Parathyroid adenoma (tissue), 2 donors: ENCODE data around the gene CLEC4M.

Experiments used
- H2AFZ ChIP-seq: fragments of 300-600 bp; sonication (generic); one replicate; pipeline ENCODE4 v1.7.0; 2017; ENCODE audit warnings: antibody characterized with exemption, mild to moderate bottlenecking
- H3K27ac ChIP-seq: fragments of 300-600 bp; sonication (generic); one replicate; pipeline ENCODE4 v1.7.0; 2017
- H3K27me3 ChIP-seq: fragments of 300-600 bp; sonication (generic); one replicate; pipeline ENCODE4 v1.7.0; 2017; ENCODE audit warnings: low read length; ENCODE audit not compliant: control insufficient read depth, insufficient read depth
- H3K36me3 ChIP-seq: fragments of 300-600 bp; sonication (generic); one replicate; pipeline ENCODE4 v1.7.0; 2017; ENCODE audit warnings: low read length; ENCODE audit not compliant: control insufficient read depth, insufficient read depth
- H3K4me1 ChIP-seq: fragments of 300-600 bp; sonication (generic); one replicate; pipeline ENCODE4 v1.7.0; 2017; ENCODE audit warnings: control low read depth
- H3K4me2 ChIP-seq: fragments of 300-600 bp; sonication (generic); one replicate; pipeline ENCODE4 v1.7.0; 2017; ENCODE audit warnings: low read length
- H3K4me3 ChIP-seq: fragments of 300-600 bp; sonication (generic); one replicate; pipeline ENCODE4 v1.7.0; 2017; ENCODE audit warnings: low read depth, low read length
- H3K79me2 ChIP-seq: fragments of 300-600 bp; sonication (generic); one replicate; pipeline ENCODE4 v1.7.0; 2017; ENCODE audit warnings: control low read depth
- H3K9ac ChIP-seq: fragments of 300-600 bp; sonication (generic); one replicate; pipeline ENCODE4 v1.7.0; 2017; ENCODE audit warnings: mild to moderate bottlenecking
- H3K9me3 ChIP-seq: fragments of 300-600 bp; sonication (generic); one replicate; pipeline ENCODE4 v1.7.0; 2017; ENCODE audit warnings: low read length; ENCODE audit not compliant: control insufficient read depth
- TF ChIP-seq, protein P1 (sequence below): fragments of 300-600 bp; sonication (generic); IDR thresholded peaks from one replicate; pipeline ENCODE4 v1.7.0; 2017; ENCODE audit warnings: antibody characterized with exemption, mild to moderate bottlenecking
- donor health status: primary hyperparathyroidism.

CLEC4M gene

DNA sequence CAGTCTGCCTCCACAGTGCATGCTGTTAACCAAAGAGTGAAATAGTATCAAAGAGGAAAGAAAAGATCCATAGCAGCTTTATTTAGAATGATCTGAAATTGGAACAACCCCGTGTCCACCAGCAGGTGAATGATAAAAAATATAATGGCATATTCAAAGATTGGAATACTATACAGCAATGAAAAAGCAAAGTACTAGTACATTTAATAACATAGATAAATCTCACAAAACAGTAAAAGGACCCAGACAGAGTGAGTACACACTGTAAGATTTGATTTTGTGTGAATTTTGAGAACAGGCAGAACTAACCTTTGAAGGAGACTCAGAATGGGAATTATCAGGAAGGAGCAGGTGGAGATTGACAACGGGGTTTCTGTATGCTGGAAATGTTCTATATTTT, 14.9 kb upstream of the CLEC4M start:
- H3K9me3 ChIP-seq = no peaks in the 10 kb centered on the region
- H3K27me3 ChIP-seq = no peaks in the 10 kb centered on the region
- no peak overlapping the region for H3K9ac ChIP-seq
- no peaks in the 10 kb centered on the region for H3K36me3 ChIP-seq
- no peaks in the 10 kb centered on the region for H3K79me2 ChIP-seq
- no peak overlapping the region for H3K4me3 ChIP-seq
- no peak overlapping the region for H3K4me2 ChIP-seq
- no peaks in the 10 kb centered on the region for H3K4me1 ChIP-seq
- H3K27ac ChIP-seq = no peak overlapping the region
- TF ChIP-seq, protein P1, sequence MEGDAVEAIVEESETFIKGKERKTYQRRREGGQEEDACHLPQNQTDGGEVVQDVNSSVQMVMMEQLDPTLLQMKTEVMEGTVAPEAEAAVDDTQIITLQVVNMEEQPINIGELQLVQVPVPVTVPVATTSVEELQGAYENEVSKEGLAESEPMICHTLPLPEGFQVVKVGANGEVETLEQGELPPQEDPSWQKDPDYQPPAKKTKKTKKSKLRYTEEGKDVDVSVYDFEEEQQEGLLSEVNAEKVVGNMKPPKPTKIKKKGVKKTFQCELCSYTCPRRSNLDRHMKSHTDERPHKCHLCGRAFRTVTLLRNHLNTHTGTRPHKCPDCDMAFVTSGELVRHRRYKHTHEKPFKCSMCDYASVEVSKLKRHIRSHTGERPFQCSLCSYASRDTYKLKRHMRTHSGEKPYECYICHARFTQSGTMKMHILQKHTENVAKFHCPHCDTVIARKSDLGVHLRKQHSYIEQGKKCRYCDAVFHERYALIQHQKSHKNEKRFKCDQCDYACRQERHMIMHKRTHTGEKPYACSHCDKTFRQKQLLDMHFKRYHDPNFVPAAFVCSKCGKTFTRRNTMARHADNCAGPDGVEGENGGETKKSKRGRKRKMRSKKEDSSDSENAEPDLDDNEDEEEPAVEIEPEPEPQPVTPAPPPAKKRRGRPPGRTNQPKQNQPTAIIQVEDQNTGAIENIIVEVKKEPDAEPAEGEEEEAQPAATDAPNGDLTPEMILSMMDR = no peak
- H2AFZ ChIP-seq = no peak overlapping the region

GRCh38 chr19:7748756-7749155, 14.3 kb upstream of the CLEC4M start:
- TF ChIP-seq, protein P1 = peak; percentile 39
- H2AFZ ChIP-seq = no peak overlapping the region
- H3K9ac ChIP-seq = no peak overlapping the region
- no peak overlapping the region for H3K27ac ChIP-seq
- H3K79me2 ChIP-seq = no peaks in the 10 kb centered on the region
- no peak overlapping the region for H3K4me3 ChIP-seq
- H3K4me2 ChIP-seq = no peak overlapping the region
- no peaks in the 10 kb centered on the region for H3K36me3 ChIP-seq
- H3K9me3 ChIP-seq = no peaks in the 10 kb centered on the region
- no peaks in the 10 kb centered on the region for H3K27me3 ChIP-seq
- H3K4me1 ChIP-seq = no peaks in the 10 kb centered on the region

- Histone ChIP-seq H2AFZ (no peak overlapping the region), H3K36me3 (no peaks in the 10 kb centered on the region), H3K79me2 (no peaks in the 10 kb centered on the region), H3K4me3 (no peak overlapping the region), H3K4me2 (no peak overlapping the region), H3K9ac (no peak overlapping the region), H3K27me3 (no peaks in the 10 kb centered on the region), H3K9me3 (no peaks in the 10 kb centered on the region), H3K27ac (no peak overlapping the region), H3K4me1 (no peaks in the 10 kb centered on the region)
- TF ChIP-seq, protein P1 = no peak
Measured at GRCh38 chr19:7751157-7751783, 11.8 kb upstream of the CLEC4M start.

DNA sequence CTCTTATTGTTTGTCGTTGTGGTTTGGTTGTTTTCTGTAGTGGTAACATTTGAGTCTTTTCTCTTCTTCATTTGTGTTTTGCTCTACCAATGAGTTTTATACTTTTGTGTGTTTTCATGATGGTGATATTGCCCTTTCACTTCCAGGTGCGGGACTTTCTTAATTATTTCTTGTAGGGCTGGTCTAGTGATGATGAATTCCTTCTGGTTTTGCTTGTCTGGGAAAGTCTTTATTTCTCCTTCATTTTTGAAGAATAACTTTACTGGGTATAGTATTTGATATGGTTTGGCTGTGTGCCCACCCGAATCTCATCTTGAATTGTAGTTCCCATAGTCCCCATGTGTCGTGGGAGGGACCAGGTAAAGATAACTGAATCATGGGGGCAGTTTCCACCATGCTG, 6.8 kb upstream of the CLEC4M start:
- Histone ChIP-seq H3K4me3 (no peak overlapping the region), H3K4me1 (no peaks in the 10 kb centered on the region), H3K9me3 (no peaks in the 10 kb centered on the region), H2AFZ (no peak overlapping the region), H3K4me2 (no peak overlapping the region), H3K27me3 (no peaks in the 10 kb centered on the region), H3K79me2 (no peaks in the 10 kb centered on the region), H3K36me3 (no peaks in the 10 kb centered on the region), H3K27ac (no peak overlapping the region), H3K9ac (no peak overlapping the region)
- TF ChIP-seq, protein P1 = no peak

DNA sequence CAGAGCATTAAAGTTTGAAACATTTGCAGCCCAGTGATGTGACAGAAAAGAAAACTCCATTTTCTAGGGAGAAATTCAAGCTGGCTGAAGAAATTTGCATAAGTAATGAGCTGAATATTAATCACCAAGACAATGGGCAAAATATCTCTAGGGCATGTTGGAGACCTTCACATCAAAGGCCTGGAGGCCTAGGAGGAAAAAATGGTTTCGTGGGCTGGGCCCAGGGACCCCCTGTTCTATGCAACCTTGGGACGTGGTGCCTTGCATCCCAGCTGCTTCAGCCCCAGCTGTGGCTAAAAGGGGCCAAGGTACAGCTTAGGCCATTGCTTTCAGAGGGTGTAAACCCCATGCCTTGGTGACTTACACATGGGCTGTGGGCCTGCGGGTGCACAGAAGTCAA, 5.7 kb upstream of the CLEC4M start:
- Histone ChIP-seq H3K27ac (no peak overlapping the region), H3K27me3 (no peaks in the 10 kb centered on the region), H3K4me3 (no peak overlapping the region), H3K9ac (no peak overlapping the region), H3K4me1 (no peaks in the 10 kb centered on the region), H2AFZ (no peak overlapping the region), H3K9me3 (no peaks in the 10 kb centered on the region), H3K36me3 (no peaks in the 10 kb centered on the region), H3K4me2 (no peak overlapping the region), H3K79me2 (no peaks in the 10 kb centered on the region)
- TF ChIP-seq, protein P1 = no peak
